Breast epithelium (tissue), 3 donors: Measurements from ENCODE around the gene AGTPBP1.

Experiments used
- CTCF ChIP-seq, 3 donors: fragments of 450-650 bp; IDR thresholded peaks; one replicate each; pipeline ENCODE4 v1.5.1; 2016 to 2017; ENCODE audit warnings: antibody characterized with exemption in 3 of 3, mild to moderate bottlenecking in 3 of 3, moderate library complexity in 3 of 3
- POLR2A ChIP-seq: fragments of 450-650 bp; IDR thresholded peaks from one replicate; pipeline ENCODE4 v1.6.1; 2016; ENCODE audit warnings: antibody characterized with exemption, mild to moderate bottlenecking, moderate library complexity

GRCh38 chr9:85516976-85517637 lies 224.6 kb downstream of the AGTPBP1 start:
- TF ChIP-seq CTCF (IDR thresholded peaks at IDR 0.05) (no peak), POLR2A (no peak)
